Activated CD8-positive, alpha-beta memory T cell treated with anti-CD3 and anti-CD28 coated beads for 48 hours (primary cell): ENCODE data around the gene NUTM2B.
"Not testable (repeated sequence)": the region's sequence is repeated elsewhere in the genome, so short reads cannot be mapped to it uniquely, and the experiment has no call there.

Source experiments
- DNase-seq, 3 experiments: peaks; one replicate each; pipeline ENCODE4 v3.0.0-alpha.2; 2020; ENCODE audit warnings: low read depth in 2 of 3, low spot score in 2 of 3

The NUTM2B gene, protein sequence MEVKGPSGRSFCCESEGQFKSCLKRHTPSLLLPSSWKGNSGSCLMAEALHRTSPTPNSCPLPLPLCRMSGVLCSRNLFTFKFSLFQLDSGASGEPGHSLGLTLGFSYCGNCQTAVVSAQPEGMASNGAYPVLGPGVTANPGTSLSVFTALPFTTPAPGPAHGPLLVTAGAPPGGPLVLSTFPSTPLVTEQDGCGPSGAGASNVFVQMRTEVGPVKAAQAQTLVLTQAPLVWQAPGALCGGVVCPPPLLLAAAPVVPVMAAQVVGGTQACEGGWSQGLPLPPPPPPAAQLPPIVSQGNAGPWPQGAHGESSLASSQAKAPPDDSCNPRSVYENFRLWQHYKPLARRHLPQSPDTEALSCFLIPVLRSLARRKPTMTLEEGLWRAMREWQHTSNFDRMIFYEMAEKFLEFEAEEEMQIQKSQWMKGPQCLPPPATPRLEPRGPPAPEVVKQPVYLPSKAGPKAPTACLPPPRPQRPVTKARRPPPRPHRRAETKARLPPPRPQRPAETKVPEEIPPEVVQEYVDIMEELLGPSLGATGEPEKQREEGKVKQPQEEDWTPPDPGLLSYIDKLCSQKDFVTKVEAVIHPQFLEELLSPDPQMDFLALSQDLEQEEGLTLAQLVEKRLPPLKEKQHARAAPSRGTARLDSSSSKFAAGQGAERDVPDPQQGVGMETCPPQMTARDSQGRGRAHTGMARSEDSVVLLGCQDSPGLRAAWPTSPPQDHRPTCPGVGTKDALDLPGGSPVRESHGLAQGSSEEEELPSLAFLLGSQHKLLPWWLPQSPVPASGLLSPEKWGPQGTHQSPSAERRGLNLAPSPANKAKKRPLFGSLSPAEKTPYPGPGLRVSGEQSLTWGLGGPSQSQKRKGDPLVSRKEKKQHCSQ

DNA sequence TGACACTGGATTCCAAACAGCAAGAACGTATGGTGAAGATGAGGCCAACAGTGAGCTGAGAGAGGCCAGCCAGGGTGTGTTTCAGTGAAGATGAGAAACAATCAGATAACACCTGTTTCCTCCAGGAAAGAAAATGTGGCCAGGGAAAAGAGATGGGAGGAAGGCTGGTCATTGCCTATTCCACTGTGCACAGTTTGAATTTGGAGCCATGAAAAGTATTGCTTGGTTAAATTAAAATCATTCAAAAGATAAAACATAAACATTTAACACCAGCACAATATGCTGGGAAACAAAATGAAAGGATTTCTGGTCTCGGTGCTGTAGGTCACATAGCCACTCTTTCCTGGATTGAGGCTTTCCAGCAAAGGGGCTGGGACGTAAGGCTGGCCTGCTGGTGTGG lies at the start of gene NUTM2B:
TSS of gene NUTM2B (plus strand) at position 301 of the 400 bp plus-strand sequence. CDS start 383 bp downstream, outside the sequence.
- not testable (repeated sequence) for DNase-seq

DNA sequence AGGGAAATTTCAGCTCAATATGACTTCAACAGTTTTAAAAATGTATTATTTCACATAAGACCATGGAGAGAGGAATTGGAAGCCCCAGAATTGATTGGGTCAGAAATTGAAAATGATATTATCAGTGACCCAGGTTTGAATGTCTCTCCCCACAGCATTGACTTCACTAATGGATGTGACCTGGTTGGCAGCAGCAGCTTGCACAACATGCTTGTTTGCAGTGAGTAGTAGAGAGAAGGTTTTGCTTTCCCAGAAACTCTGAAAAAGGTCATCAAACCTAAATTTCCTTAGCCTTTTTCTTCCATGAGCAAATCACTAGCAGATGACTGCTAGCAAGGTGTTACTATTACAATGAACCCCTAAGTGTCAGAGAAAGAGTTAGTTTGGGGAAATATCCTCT lies 39.7 kb upstream of the NUTM2B start:
- DNase-seq: not testable (repeated sequence)

- not testable (repeated sequence) for DNase-seq
These were observed 38.3 kb upstream of the NUTM2B start for GRCh38 chr10:79664686-79665085.

- DNase-seq: not testable (repeated sequence)
These were observed 33.7 kb upstream of the NUTM2B start for GRCh38 chr10:79669248-79669788.

DNA sequence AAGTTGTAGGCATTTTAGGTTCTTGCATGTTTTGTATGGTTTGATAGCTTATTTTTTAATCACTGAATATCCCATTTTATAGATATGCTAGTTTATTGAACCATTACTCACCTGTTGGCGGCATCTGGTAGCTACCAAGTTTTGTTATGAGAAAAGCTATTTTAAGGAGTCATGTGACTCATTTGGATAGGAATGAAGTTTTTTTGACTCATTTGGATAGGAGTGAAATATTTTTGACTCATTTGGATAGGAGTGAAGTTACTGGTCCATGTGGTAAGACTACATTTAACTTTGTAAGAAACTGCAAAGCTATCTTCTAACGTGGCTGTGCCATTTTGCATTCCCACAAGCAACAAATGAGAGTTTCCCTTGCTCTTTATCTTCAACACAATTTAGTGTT lies 28.1 kb upstream of the NUTM2B start:
- not testable (repeated sequence) for DNase-seq

- DNase-seq: not testable (repeated sequence)
These were observed 19.8 kb upstream of the NUTM2B start for GRCh38 chr10:79683026-79683883.

DNA sequence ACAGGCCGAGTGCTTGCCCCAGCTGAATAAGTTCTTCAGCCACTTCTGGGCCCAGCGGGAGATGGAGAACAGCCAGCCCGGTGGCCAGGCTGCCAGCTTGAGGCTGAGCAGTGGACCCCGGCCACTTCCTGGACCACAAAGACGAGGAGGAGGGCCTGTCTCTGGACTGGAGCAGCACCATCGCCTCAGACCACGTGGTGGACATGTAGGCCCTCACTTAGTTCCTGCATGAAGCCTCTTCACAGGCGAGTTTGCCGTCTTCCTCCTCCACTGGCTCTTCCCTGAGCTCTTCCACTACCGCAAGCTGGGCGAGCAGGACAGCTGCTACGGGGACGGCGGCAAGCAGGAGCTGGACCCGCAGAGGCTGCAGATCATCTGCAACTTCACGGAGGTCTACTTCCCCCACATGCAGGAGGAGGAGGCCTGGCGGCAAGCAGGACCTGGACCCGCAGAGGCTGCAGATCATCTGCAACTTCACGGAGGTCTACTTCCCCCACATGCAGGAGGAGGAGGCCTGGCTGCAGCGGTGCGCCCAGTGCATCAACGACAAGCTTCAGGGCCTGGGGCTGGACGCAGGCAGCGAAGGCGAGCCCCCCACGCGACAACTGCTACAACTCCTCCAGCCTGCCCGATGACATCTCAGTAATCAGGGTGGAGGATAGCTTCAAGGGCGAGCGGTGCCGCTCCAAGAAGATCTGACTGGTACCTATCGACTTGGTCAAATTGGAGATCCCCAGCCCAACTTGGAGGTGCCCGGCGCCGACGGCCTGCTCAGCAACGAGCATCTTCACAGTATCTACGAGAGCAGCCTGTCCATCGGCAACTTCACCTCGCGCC lies 18.9 kb upstream of the NUTM2B start:
- not testable (repeated sequence) for DNase-seq

GRCh38 chr10:79685044-79685685 lies 17.9 kb upstream of the NUTM2B start:
- DNase-seq: peak in 1 of 3 experiments; percentile 35

DNA sequence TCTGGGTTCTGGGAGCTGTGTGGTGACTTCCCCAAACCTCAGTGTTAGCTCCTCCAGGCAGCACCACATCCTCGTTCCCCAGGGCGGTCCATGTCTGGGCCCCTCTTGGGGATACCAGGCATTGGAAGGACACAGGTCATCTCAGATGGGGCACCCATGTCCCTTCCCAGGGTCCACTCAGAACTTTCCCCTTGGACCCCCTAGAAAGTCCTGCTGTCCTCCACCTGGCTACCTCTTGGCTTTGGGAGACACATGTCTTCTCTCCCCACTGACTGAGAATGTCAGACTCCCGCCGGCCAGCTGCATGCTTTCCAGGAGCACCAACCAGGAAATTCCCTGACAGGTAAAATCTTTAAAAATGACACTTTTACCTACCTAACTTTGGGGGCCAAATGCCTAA lies 16.4 kb upstream of the NUTM2B start:
- DNase-seq: not testable (repeated sequence)

- not testable (repeated sequence) for DNase-seq
These were observed 15.4 kb upstream of the NUTM2B start for GRCh38 chr10:79687406-79688150.

DNA sequence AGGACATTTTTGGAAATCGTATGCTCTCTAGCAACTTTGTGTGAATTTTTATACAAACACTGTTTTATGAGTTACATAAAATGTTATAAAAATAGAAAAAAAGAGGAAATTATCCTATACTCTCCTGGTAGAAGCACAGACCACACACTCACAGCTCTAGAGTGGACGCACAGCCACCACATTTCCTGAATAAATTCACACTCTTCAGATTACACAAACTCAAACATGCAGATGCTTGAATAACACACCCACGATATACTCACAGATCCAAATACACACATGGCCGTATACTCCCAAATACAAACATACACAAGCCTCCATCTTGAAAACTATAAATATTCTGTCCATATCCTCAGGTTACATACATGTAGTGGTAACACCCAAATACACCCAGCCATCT lies 14.2 kb upstream of the NUTM2B start:
- DNase-seq: not testable (repeated sequence)

DNA sequence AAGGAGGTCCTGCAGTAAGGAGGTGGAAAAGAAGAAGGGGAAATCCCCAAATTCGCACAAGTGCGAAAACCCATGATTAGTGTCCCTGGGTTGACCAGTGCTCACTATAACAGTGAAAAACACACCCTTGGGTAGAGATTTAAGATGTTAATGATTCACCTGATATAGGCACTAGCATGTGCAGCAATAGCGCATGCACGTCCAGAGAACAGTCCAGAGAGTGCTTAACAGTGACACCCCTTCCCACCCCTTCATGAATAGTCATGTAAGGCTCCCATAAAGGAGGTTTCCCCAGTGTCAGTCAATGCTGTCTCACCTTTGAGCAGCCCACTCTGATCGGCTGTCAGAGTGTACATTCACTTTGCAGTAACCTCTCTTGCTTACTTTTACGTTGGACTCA lies 6.4 kb upstream of the NUTM2B start:
- DNase-seq: not testable (repeated sequence)

DNA sequence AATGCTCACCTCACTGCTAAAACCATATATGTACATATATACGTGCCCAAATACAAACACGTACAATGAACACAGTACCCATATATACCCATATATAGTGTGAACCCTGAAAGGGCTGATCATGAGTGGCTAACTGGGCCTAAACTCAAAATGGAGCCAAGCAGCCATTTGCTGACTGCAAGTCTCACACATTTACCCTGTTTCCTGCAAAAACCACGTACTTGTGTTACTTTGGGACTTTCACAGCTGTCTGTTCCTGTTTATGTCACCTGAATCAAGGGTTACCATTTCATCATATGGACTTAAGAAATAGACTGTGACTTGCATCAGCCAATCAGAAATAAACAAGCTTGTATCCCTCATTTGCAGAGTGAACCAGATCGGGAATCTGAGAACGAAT lies 5.9 kb upstream of the NUTM2B start:
- not testable (repeated sequence) for DNase-seq

DNA sequence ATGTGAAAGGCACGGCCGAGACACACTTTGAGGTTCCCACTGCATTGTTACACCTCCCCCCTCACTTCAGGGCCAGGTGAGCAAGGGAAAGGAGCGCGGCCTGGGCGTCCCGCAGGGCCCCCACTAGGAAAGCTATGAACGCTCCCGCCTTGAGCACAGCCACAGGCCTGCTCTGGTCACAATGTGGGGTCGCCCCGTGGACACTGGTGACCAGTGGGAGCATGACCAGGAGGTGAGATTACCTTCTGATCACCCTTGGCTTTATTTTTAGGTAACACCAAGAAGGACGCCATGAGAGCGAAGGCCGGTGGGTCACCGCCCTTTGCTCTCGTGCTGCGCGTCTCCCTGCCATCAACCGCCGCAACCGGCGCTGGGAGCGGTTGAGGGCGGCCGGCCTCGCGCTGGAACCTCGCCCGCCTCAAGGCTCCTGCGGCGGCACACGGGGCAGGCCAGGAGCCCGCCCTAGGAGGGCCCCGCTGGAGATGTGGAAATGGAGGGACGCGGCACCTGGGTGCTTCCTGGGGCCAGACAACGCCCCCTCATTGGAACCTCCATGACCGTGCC lies 2.6 kb upstream of the NUTM2B start:
- DNase-seq: not testable (repeated sequence)

GRCh38 chr10:79707017-79707416 lies 4.0 kb downstream of the NUTM2B start:
- DNase-seq: not testable (repeated sequence)

DNA sequence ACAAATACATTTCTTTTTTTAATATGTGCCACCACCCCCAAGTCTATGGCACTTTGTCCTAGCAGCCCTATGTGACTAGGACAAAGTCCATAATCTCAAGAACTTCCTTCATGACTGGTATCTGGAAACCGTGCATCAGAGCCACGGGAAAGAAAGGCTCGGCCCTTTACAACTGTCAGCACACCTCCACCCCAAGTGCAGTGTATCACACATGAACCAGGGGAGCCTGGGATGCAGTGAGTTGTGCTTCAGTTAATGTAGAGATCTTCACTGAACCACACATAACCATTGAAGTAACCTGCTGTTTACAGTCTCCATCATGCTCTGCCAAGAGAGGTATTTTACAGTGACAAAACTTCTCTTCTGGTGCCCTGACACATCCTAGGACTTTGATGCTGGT lies 11.9 kb downstream of the NUTM2B start:
- not testable (repeated sequence) for DNase-seq

GRCh38 chr10:79716917-79717579 lies 14.0 kb downstream of the NUTM2B start:
- not testable (repeated sequence) for DNase-seq

- DNase-seq: not testable (repeated sequence)
These were observed 17.0 kb downstream of the NUTM2B start for GRCh38 chr10:79720000-79720399.
